Measurements from ENCODE around the gene SHROOM3.

DNA sequence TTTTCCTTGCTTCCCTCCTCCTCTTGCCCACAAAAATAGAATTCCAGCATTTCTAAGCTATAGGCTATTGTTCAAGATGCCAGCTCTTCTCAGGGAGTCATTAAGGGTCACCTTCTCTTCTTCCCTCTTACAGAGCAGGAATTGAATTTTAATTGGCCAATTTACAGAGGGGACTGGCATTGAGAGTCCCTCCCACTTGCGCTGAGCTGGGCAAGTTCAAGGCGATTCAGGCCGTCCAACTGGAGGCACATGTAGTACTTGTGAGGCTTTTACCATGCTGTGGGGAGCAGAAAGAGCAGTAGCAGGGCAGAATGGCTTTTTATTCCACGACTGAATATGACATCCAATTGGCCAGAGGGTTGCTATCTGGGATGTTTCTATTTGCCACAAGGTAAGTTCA lies 281.0 kb downstream of the SHROOM3 start:
- TF ChIP-seq POLR2A (IDR thresholded peaks at IDR 0.05; ENCODE audit: insufficient read depth in 1 of 2, low read depth in 2 of 2, low read length in 2 of 2) (no peak), CTCF (CRISPR knock-in tag; IDR thresholded peaks at IDR 0.05) (no peak), ZSCAN25 (CRISPR knock-in tag; IDR thresholded peaks at IDR 0.05) (no peak), MLXIP (CRISPR knock-in tag; IDR thresholded peaks at IDR 0.05; ENCODE audit: borderline replicate concordance) (no peak), KLF16 (CRISPR knock-in tag; IDR thresholded peaks at IDR 0.05) (no peak), HOXA7 (CRISPR knock-in tag; IDR thresholded peaks at IDR 0.05) (no peak)
- TF ChIP-seq, protein P1, sequence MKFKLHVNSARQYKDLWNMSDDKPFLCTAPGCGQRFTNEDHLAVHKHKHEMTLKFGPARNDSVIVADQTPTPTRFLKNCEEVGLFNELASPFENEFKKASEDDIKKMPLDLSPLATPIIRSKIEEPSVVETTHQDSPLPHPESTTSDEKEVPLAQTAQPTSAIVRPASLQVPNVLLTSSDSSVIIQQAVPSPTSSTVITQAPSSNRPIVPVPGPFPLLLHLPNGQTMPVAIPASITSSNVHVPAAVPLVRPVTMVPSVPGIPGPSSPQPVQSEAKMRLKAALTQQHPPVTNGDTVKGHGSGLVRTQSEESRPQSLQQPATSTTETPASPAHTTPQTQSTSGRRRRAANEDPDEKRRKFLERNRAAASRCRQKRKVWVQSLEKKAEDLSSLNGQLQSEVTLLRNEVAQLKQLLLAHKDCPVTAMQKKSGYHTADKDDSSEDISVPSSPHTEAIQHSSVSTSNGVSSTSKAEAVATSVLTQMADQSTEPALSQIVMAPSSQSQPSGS (CRISPR knock-in tag; IDR thresholded peaks at IDR 0.05), result no peak

Data from HepG2 (cell line).